GM18502 (cell line): ENCODE measurements around the gene HOXC13.

Experiments
- ATAC-seq: cut with Tn5 transposase; IDR thresholded peaks from one replicate; pipeline ENCODE4 v1.9.1; 2021; ENCODE audit warnings: mild to moderate bottlenecking; ENCODE audit not compliant: unreplicated experiment, poor library complexity

HOXC13 gene, protein sequence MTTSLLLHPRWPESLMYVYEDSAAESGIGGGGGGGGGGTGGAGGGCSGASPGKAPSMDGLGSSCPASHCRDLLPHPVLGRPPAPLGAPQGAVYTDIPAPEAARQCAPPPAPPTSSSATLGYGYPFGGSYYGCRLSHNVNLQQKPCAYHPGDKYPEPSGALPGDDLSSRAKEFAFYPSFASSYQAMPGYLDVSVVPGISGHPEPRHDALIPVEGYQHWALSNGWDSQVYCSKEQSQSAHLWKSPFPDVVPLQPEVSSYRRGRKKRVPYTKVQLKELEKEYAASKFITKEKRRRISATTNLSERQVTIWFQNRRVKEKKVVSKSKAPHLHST

DNA sequence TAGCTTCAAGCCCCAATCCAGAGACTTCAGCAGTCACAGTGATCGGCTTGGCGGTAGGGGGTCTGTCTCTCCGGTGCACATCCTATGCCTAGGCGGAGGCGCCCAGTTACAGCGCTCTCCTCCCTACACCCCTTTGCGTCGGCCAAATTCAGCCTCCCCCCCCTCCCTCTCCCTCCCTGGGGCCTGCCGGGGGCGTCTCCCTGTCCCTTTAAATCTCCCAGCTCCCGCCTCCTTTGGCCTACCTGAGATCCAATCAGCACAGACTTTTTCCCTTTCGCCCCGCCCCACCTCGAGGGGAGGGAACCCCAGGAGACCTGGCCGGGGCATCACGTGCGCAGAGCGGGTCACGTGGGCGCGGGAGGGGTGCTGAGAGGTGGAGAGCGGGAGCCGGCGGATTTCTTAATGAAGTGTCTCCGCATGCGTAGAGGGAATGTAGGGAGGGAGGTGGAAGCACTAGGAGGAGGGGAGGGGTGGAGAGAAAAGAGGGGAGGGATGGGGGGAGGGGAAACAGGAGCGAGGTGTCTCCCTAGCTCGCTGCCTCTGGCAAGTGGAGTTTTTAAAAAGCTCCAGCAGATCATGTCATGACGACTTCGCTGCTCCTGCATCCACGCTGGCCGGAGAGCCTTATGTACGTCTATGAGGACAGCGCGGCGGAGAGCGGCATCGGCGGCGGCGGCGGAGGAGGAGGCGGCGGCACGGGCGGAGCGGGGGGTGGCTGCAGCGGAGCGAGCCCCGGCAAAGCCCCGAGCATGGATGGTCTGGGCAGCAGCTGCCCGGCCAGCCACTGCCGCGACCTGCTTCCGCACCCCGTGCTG, at the start of gene HOXC13:
HOXC13 (plus strand) TSS at position 506 of the 815 bp plus-strand sequence; CDS start at position 582, 76 bp downstream.
- ATAC-seq: no peak

- ATAC-seq: no peak
These were observed 48.5 kb upstream of the HOXC13 start for GRCh38 chr12:53890081-53890480.

DNA sequence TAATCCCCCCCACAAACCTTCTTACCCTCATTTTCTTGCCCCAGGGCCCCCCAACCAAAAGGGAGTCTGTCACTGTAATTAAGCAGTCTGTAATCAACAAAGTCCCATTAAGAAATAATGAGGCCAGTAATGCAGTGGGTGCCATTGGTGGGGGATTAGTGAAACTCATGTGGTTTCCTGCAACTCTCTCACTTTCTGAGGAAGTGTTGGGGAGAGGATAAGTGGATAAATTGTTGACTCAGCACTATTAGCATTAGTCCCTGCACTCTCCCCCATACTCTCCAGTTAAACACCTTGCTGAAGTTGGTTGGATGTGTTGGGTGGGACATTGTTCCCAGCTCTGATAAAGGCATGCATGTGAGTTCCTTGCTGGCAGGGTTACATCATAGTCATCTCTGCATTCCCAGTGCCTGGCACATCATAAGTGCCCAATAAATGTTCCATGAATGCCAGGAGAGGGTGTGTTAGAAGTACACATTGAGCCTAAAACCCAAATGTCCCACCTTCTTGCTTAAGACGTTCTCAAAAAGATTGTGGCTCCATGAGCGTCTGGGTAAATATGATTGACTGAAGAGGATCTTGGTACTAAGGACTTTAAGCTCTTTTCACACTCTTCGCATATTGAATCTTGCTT, 45.8 kb upstream of the HOXC13 start:
- ATAC-seq: no peak

- no peak for ATAC-seq
These were observed 39.4 kb upstream of the HOXC13 start for GRCh38 chr12:53899230-53899629.

DNA sequence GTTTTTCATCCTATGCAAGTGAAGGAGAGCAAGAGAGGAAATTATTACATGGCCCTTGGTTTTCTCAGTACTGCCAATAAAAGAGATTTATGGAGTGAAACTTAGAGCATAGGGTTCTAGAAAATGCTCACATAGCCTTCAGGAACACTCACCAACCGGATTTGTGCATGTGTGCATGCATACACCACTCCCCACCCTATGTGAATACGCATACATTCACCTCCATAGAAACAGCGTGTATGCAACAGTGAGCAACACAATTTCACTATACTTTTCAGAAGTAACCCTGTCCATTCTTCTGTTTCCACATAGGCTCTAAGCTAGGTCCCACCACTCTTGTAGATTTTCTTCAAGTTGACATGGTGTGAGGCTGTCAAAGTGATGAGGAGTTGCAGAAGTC, 31.5 kb upstream of the HOXC13 start:
- no peak for ATAC-seq

- ATAC-seq: no peak
These were observed 21.6 kb upstream of the HOXC13 start for GRCh38 chr12:53916788-53917655.

- no peak for ATAC-seq
These were observed 13.9 kb upstream of the HOXC13 start for GRCh38 chr12:53924521-53925405.

GRCh38 chr12:53927220-53928029, 11.2 kb upstream of the HOXC13 start:
- ATAC-seq: no peak

DNA sequence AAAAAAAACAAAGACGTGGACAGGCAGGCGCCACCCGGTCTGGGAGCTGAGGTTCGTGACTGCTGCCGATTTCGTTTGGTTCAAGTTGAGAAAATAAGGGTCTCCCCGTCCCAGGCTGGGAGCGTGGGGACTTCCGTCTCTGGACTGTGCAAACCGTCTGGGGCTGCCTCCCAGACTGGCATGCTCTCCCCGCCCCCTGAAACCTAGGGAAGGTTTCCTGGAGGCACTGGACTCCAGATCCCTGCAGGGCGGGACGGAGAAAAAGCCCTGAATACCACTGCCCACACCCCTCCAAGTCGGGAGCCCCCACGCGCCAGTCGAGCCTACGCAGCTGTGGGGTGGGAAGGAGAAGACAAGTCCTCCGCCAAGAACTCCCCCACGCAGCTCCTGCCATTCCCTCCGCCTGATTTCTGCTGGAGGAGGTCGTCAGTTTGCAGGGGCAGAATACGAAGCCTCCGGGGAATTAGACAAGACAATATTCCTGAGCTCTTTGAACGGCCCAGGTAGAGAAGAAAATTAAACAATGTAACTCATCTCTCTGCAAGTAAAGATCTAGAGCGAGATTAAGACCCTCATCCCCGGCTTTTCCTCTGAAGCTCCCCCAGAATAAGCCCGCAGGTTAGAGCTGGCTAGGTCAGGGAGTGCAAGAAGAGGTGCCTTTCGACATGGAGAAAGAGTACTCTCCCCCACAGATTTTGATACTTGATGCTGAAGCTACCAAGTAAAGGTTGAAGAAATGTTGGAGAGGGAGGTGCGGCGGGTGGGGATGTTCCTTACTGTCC, 10.4 kb upstream of the HOXC13 start:
- no peak for ATAC-seq

GRCh38 chr12:53929527-53929926, 9.1 kb upstream of the HOXC13 start:
- no peak for ATAC-seq

DNA sequence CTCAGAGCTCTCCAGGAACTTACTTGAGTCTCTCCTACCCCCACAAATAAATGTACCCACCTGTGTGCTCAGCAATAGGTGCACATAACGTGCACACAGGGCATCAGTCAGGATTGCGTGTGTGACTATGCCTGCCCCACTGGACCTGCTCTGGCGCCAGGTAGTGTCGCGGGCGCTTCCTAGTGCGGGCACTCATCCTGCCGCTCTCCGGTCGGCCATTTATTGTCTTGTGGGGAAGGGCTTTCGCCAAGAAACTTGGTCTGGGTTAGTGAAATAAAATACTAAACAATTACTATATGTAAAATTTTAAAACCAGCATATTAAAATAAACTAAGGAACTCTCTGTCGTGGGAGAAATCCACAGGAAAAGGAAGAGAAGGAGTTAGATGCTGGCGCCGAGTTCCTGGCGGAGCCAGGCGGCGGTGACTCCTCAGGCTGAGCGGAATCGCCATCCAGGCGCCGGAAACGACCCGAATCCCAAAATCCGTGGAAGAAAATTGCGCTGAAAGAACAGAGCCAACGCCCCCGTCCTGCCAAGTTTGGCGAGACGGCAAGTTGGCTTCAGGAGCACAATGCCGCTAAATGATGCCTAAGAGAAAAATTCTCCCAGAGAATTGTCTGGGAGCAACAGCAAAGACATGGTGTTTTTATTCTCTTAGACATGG, 7.9 kb upstream of the HOXC13 start:
- no peak for ATAC-seq

DNA sequence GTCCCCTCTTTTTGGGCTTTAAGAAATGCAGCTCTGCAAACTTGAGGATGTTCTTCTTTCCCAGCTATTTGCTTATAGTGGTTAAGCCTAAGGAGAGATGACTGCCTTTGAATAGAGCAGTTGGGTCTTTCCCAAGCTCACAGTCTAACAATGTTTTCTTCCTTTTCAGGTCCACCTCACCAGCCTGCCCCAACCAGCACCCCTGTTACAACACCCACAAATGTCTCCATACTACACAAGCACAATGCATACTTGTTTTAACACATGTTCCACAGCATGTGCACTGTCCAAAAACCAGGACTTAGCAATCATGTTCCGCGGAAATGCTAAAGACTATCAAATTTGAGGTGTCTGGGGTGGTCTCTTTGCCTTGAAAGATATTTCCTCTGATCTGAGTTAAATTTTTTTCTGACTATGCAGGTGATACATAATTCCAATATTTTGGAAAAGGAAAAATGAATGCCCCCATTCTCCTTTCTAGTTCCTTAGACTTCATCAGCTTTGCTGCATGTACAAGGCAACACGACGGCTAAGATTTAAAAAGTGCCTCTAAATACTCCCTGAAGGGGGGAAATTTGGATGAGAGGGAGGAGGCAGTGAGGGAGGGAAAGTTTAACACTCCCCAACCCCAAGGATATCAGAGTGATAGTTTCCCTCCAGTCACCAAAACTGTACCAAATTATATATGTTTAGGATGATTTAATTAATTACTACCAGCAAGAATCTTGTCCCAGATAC, 6.6 kb upstream of the HOXC13 start:
- ATAC-seq: no peak

GRCh38 chr12:53932915-53933314, 5.7 kb upstream of the HOXC13 start:
- no peak for ATAC-seq

DNA sequence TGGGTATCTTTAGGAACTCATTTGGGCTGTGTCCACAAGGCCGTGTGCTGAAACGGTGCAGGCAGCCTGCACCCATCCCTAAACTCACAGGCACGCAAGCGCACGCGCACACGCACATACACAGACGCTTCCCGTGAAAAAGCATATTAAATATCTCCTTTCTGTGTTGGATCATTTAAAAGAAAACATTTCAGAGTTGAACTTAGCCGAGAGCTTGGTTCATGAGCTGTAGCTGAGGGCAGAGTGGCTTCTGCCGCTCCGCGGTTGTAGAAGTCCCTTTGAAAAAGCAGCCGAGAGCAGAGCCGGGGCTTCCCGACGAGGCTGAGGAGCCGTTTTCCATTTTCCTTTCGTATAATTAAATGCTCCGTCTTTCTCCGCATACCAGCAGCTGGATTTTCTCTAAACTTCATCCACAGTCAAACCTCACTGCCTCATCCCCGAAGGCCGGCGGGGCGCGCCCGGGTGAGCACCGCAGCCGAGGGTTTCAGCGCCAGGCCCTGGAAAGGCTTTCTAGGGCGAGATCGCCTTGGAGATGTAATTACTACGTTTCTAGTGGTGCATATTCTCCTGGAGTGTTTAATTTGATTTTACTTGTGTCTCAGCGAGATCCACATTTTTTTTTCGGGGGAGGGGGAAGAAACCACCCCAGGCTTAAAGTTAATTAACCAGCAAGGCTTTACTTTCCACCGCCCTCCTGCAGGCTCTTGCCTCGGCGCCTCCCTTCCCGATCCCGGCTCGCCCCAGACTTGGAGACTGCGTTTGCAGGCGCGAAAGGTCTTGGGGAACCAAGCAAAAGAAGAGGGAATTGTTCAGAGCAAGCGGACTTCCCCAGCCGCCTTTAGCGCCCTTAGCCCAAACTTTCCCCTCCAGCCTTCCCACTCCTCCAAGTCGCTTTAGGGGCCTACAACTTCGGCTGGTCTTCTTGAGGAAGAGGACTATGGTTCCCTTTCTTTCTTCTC, 3.0 kb upstream of the HOXC13 start:
- ATAC-seq: no peak

DNA sequence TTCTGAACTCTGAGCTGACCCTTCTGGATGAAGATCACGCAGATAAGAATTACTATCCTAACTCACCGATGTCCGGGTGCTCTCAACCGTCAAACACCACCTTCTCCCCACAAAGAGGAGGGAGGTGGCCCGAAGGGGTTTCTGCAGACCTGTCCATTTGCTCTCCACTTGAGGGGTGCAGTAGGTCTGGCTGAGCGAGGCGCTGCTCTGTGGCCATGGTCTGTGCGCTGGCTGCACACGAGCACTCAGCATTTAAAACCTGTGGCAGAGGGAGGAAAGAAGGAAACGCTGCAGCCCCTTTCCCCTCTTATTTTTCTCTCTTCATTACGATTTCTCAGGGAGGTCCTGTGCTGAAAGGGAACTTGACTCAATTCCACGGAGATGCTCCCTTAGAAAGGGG, 1.5 kb upstream of the HOXC13 start:
- ATAC-seq: no peak
